IMR-90 (cell line): Measurements from ENCODE around the gene ATP6V1F. TPM values are rescaled to one million over a fixed set of nuclear protein-coding genes. Genes with fewer than 3 reads are reported as not detected.

Experiments used
- ATAC-seq: fragments of 200-7000 bp; cut with Tn5 transposase; 2 replicates; pipeline ENCODE4 v1.9.1; 2020; ENCODE audit warnings: low read depth, mild to moderate bottlenecking, moderate library complexity
- BruUV-seq: library from RNA; stranded (reverse); fragments of 400-500 nt; replicated peaks from 2 replicates; lab custom pipeline; 2021; lab: Mats Ljungman, UMichigan
- CTCF ChIA-PET: fragments of 300-600 bp; formaldehyde crosslinking; extraction: SDS; loops from one replicate; lab custom pipeline; 2021; ENCODE audit warnings: antibody characterized with exemption; lab: Yijun Ruan, JAX
- POLR2A ChIA-PET: fragments of 300-600 bp; sonication (Branson Sonifier 250); formaldehyde crosslinking; loops from one replicate; lab custom pipeline; 2022; ENCODE audit warnings: antibody characterized with exemption; ENCODE audit not compliant: unreplicated experiment; lab: Charles Lee
- DNase-seq: peaks from one replicate; pipeline ENCODE4 v3.0.0; 2013
- H2AFZ ChIP-seq: replicated peaks from 2 replicates; pipeline ENCODE3; 2013; ENCODE audit warnings: low read length, mild to moderate bottlenecking; ENCODE audit not compliant: poor library complexity
- H2AK5ac ChIP-seq: 2 replicates; pipeline ENCODE4 v1.6.1; 2013; ENCODE audit warnings: low read depth, low read length, inconsistent platforms
- H2AK9ac ChIP-seq: replicated peaks from 2 replicates; pipeline ENCODE3; 2013; ENCODE audit warnings: mild to moderate bottlenecking, low read depth, low read length, moderate library complexity; ENCODE audit not compliant: poor library complexity
- H2BK120ac ChIP-seq: 2 replicates; pipeline ENCODE4 v1.6.1; 2013; ENCODE audit warnings: low read depth, low read length, inconsistent platforms
- H2BK15ac ChIP-seq: 3 replicates; pipeline ENCODE4 v1.6.1; 2013; ENCODE audit warnings: low read depth, low read length, inconsistent platforms
- H2BK20ac ChIP-seq: 2 replicates; pipeline ENCODE4 v1.6.1; 2013; ENCODE audit warnings: low read depth, mild to moderate bottlenecking, inconsistent platforms, low read length, moderate library complexity
- H2BK5ac ChIP-seq: 2 replicates; pipeline ENCODE4 v1.6.1; 2013; ENCODE audit warnings: mild to moderate bottlenecking, low read depth, low read length, inconsistent platforms; ENCODE audit not compliant: poor library complexity, severe bottlenecking
- H3K14ac ChIP-seq: replicated peaks from 2 replicates; pipeline ENCODE4 v1.6.1; 2013; ENCODE audit warnings: low read depth, low read length, inconsistent platforms
- H3K18ac ChIP-seq: 2 replicates; pipeline ENCODE4 v1.6.1; 2013; ENCODE audit warnings: low read depth, low read length, control low read depth
- H3K23ac ChIP-seq: 2 replicates; pipeline ENCODE4 v1.6.1; 2013; ENCODE audit warnings: low read depth, low read length, inconsistent platforms
- H3K27ac ChIP-seq: 2 replicates; pipeline ENCODE4 v1.5.1; 2013; ENCODE audit warnings: mild to moderate bottlenecking, control low read depth, low read length; ENCODE audit not compliant: insufficient read depth
- H3K27me3 ChIP-seq: 2 replicates; pipeline ENCODE4 v1.6.1; 2013; ENCODE audit warnings: low read length; ENCODE audit not compliant: control insufficient read depth, insufficient read depth
- H3K36me3 ChIP-seq: 2 replicates; pipeline ENCODE4 v1.6.1; 2013; ENCODE audit warnings: low read length, mixed read lengths; ENCODE audit not compliant: control insufficient read depth, insufficient read depth
- H3K4ac ChIP-seq: 2 replicates; pipeline ENCODE4 v1.6.1; 2013; ENCODE audit warnings: low read depth, low read length, inconsistent platforms
- H3K4me1 ChIP-seq: 2 replicates; pipeline ENCODE4 v1.6.1; 2013; ENCODE audit warnings: low read length, mixed read lengths; ENCODE audit not compliant: control insufficient read depth, insufficient read depth
- H3K4me2 ChIP-seq: 2 replicates; pipeline ENCODE4 v1.6.1; 2013; ENCODE audit warnings: low read depth, mild to moderate bottlenecking, control low read depth, low read length, moderate library complexity
- H3K4me3 ChIP-seq: 2 replicates; pipeline ENCODE4 v1.5.1; 2013; ENCODE audit warnings: low read depth, mild to moderate bottlenecking, control low read depth, low read length, moderate library complexity; ENCODE audit not compliant: insufficient read depth
- H3K56ac ChIP-seq: 2 replicates; pipeline ENCODE4 v1.6.1; 2013; ENCODE audit warnings: low read length, inconsistent platforms; ENCODE audit not compliant: insufficient read depth; ENCODE audit errors: extremely low read depth
- H3K79me1 ChIP-seq, 2 experiments: 2 replicates each; pipeline ENCODE4 v1.6.1; 2013; ENCODE audit warnings: low read length in 2 of 2, inconsistent platforms in 1 of 2, low read depth in 1 of 2
- H3K9ac ChIP-seq: 2 replicates; pipeline ENCODE4 v1.6.1; 2013; ENCODE audit warnings: low read depth, low read length, control low read depth
- H3K9me1 ChIP-seq: 2 replicates; pipeline ENCODE4 v1.6.1; 2013; ENCODE audit warnings: low read length, inconsistent platforms; ENCODE audit not compliant: insufficient read depth
- H3K9me3 ChIP-seq: 2 replicates; pipeline ENCODE4 v1.6.1; 2013; ENCODE audit warnings: low read length; ENCODE audit not compliant: control insufficient read depth, insufficient read depth
- H4K20me1 ChIP-seq: 2 replicates; pipeline ENCODE4 v1.6.1; 2013; ENCODE audit warnings: low read length, inconsistent platforms; ENCODE audit not compliant: insufficient read depth
- H4K5ac ChIP-seq: 2 replicates; pipeline ENCODE4 v1.6.1; 2013; ENCODE audit warnings: mild to moderate bottlenecking, low read depth, low read length, control low read depth
- H4K8ac ChIP-seq, 2 experiments: 2 replicates each; pipeline ENCODE4 v1.6.1; 2013; ENCODE audit warnings: low read depth in 2 of 2, low read length in 2 of 2, control low read depth in 1 of 2, inconsistent platforms in 1 of 2
- H4K91ac ChIP-seq: 2 replicates; pipeline ENCODE4 v1.6.1; 2013; ENCODE audit warnings: low read depth, low read length, inconsistent platforms; ENCODE audit not compliant: insufficient read depth
- BHLHE40 ChIP-seq: fragments of 150-350 bp; IDR thresholded peaks from 2 replicates; pipeline ENCODE4 v1.6.1; 2016; ENCODE audit warnings: mild to moderate bottlenecking, low read depth, low read length
- CEBPB ChIP-seq: IDR thresholded peaks from 2 replicates; pipeline ENCODE4 v1.6.1; 2012; ENCODE audit warnings: low read depth, low read length, improper control_type of control experiment
- CHD1 ChIP-seq: IDR thresholded peaks from 2 replicates; pipeline ENCODE4 v1.6.1; 2012; ENCODE audit warnings: low read depth, low read length, improper control_type of control experiment
- FOS ChIP-seq: fragments of 150-350 bp; IDR thresholded peaks from 2 replicates; pipeline ENCODE4 v1.6.1; 2016; ENCODE audit warnings: low read depth, low read length
- MAZ ChIP-seq: IDR thresholded peaks from 2 replicates; pipeline ENCODE4 v1.6.1; 2012; ENCODE audit warnings: low read depth, mild to moderate bottlenecking, low read length, improper control_type of control experiment, moderate library complexity, borderline replicate concordance
- MXI1 ChIP-seq: IDR thresholded peaks from 2 replicates; pipeline ENCODE4 v1.6.1; 2012; ENCODE audit warnings: low read depth, mild to moderate bottlenecking, low read length, moderate library complexity, borderline replicate concordance
- NFE2L2 ChIP-seq: fragments of 150-350 bp; IDR thresholded peaks from 2 replicates; pipeline ENCODE4 v1.6.1; 2016; ENCODE audit warnings: low read depth, mild to moderate bottlenecking, low read length
- POLR2A ChIP-seq: IDR thresholded peaks from 2 replicates; pipeline ENCODE4 v1.6.1; 2012; ENCODE audit warnings: mild to moderate bottlenecking, low read depth, low read length
- RAD21 ChIP-seq: IDR thresholded peaks from 2 replicates; pipeline ENCODE4 v1.6.1; 2012; ENCODE audit warnings: low read length, improper control_type of control experiment
- RCOR1 ChIP-seq: IDR thresholded peaks from 2 replicates; pipeline ENCODE4 v1.6.1; 2012; ENCODE audit warnings: mild to moderate bottlenecking, low read length, improper control_type of control experiment; ENCODE audit not compliant: insufficient replicate concordance
- RFX5 ChIP-seq: IDR thresholded peaks from 2 replicates; pipeline ENCODE4 v1.8.0; 2012; ENCODE audit warnings: low read depth, mild to moderate bottlenecking, low read length, moderate library complexity
- SMC3 ChIP-seq: fragments of 150-350 bp; IDR thresholded peaks from 2 replicates; pipeline ENCODE4 v1.6.1; 2016; ENCODE audit warnings: low read depth, mild to moderate bottlenecking, antibody characterized with exemption, low read length, moderate library complexity
- WGBS, 2 experiments: methylation state at CpG; one replicate each; pipeline versions ENCODE4 v1.1.5 to v1.1.7; 2013; ENCODE audit warnings: missing lambda C conversion rate in 2 of 2; ENCODE audit not compliant: insufficient read length in 1 of 2; ENCODE audit errors: extremely low coverage in 2 of 2; 5-methylcytosine and 5-hydroxymethylcytosine counted together
- dilution Hi-C: fragments of 300-500 bp; cut with HindIII; formaldehyde crosslinking; loops from one replicate; pipeline ENCODE4 v1.14.3; 2018; ENCODE audit warnings: low sequenced_read_pairs; ENCODE audit not compliant: unreplicated experiment
- in situ Hi-C: fragments of 300-500 bp; cut with MboI; formaldehyde crosslinking; loops from 3 replicates; pipeline ENCODE4 v1.14.3; 2019; ENCODE audit warnings: low sequenced_read_pairs, inconsistent platforms, mixed read lengths
- intact Hi-C: fragments of 100-400 bp; cut with micrococcal nuclease; formaldehyde crosslinking; loops from 2 replicates; pipeline ENCODE4 v1.10.0; 2022
- polyA plus RNA-seq, 3 experiments: library from polyadenylated mRNA; depleted of rRNA; stranded (reverse); fragments of >200 nt; gene quantifications; 2 replicates each; pipeline ENCODE4 v1.2.3, GENCODE V29; 2012; ENCODE audit warnings: low replicate concordance in 1 of 3
- total RNA-seq: library from RNA; depleted of rRNA; stranded (reverse); fragments of >200 nt; gene quantifications from 2 replicates; pipeline ENCODE4 v1.2.3, GENCODE V29; 2012
- TF ChIP-seq, protein P1 (sequence below): fragments of 150-350 bp; IDR thresholded peaks from 2 replicates; pipeline ENCODE4 v1.6.1; 2016; ENCODE audit warnings: low read depth, mild to moderate bottlenecking, low read length, moderate library complexity, borderline replicate concordance
- TF ChIP-seq, protein P2 (sequence below): conservative IDR thresholded peaks from 2 replicates; pipeline ENCODE4 v1.5.1; 2012; ENCODE audit warnings: mild to moderate bottlenecking, low read depth, low read length, improper control_type of control experiment
- TF ChIP-seq, protein P3 (sequence below): fragments of 150-350 bp; IDR thresholded peaks from 2 replicates; pipeline ENCODE4 v1.6.1; 2017; ENCODE audit warnings: mild to moderate bottlenecking, antibody characterized with exemption, low read length, low read depth

ATP6V1F gene
- total and polyA plus RNA-seq, 2 of the 4 experiments (the other 2 are of a cell fraction) = 104 to 321 TPM

DNA sequence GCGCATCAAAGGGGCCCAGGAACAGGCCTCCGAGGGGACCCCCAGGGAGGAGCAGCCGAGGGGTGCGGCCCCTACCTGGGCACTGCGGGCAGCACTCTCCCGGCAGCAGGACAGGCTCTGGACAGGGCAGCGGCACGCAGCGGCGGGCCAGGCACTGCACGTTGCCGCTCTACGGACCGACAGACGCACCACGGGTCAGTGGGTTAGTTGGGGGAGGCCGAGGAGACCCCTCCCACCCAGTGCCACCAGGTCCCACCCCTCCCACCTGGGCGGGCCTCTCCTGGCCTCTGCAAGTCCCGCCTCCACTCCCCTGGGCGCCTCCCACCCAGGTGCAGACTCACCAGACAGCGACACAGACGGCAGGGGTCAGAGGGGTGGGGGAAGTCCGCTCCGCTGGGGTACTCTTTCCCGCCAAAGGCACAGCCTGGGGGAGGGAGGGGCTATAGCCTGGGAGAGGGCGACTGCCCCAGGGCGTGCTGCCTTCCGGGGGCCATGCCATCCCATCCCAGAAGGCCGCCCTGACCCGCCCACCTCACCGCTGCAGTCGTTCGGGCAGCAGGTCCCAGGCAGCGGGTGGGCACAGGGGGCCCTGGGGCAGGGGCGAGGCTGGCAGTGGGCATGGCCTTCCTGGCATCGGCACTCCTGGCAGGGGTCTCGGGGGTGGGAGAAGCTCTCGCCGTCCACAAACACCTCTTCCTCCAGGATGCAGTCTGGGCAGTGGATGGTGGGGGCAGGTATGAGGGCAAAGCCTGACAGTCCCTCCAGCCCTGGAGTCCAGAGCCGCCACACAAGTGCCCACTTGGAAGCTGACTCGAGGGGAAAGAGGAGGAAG, 28.7 kb downstream of the ATP6V1F start:
- Histone ChIP-seq H2BK120ac (no peak overlapping the region), H2AK9ac (no peak overlapping the region), H4K20me1 (peaks cover 4% of the 10 kb centered on the region; the same call in 1 of the 2 replicates), H3K79me1 (no peaks in the 10 kb centered on the region), H2AFZ (no peak overlapping the region), H4K8ac (no peak overlapping the region), H3K27me3 (peaks cover 17% of the 10 kb centered on the region), H3K4ac (no peak overlapping the region), H3K4me2 (no peak overlapping the region), H3K36me3 (no peaks in the 10 kb centered on the region), H2BK5ac (no peak overlapping the region), H3K4me3 (no peak overlapping the region), H4K5ac (no peak overlapping the region), H3K9me3 (no peaks in the 10 kb centered on the region), H4K91ac (no peak overlapping the region), H3K56ac (no peak overlapping the region), H3K23ac (no peak overlapping the region), H3K9me1 (no peaks in the 10 kb centered on the region), H3K18ac (no peak overlapping the region), H3K27ac (no peak overlapping the region), H2BK20ac (no peak overlapping the region), H3K4me1 (no peaks in the 10 kb centered on the region), H3K9ac (no peak overlapping the region), H3K14ac (no peak overlapping the region), H2BK15ac (no peak overlapping the region), H2AK5ac (no peak overlapping the region)
- no TSS peak for BruUV-seq
- in situ Hi-C loops = loop anchor here (25.0 kb wide), 1 partner anchor 429 kb away; the partner anchor contains the start of gene HILPDA
- intact Hi-C loops = no loop called here
- ChIA-PET POLR2A (no interaction called here), CTCF (no interaction called here)
- no peak for ATAC-seq
- dilution Hi-C loops = no loop called here
- DNase-seq = no peak
- WGBS, 2 experiments = 55% methylated on average over 4 of the region's 41 CpGs; no CpG with 5 or more reads in 1 of the 2 experiments
- TF ChIP-seq POLR2A (no peak), RAD21 (no peak), RFX5 (no peak), RCOR1 (no peak), NFE2L2 (no peak), MXI1 (no peak), CEBPB (no peak), MAZ (no peak), BHLHE40 (no peak), CHD1 (no peak), FOS (no peak), SMC3 (no peak)
- TF ChIP-seq, protein P1, sequence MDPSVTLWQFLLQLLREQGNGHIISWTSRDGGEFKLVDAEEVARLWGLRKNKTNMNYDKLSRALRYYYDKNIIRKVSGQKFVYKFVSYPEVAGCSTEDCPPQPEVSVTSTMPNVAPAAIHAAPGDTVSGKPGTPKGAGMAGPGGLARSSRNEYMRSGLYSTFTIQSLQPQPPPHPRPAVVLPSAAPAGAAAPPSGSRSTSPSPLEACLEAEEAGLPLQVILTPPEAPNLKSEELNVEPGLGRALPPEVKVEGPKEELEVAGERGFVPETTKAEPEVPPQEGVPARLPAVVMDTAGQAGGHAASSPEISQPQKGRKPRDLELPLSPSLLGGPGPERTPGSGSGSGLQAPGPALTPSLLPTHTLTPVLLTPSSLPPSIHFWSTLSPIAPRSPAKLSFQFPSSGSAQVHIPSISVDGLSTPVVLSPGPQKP = no peak
- TF ChIP-seq, protein P2, sequence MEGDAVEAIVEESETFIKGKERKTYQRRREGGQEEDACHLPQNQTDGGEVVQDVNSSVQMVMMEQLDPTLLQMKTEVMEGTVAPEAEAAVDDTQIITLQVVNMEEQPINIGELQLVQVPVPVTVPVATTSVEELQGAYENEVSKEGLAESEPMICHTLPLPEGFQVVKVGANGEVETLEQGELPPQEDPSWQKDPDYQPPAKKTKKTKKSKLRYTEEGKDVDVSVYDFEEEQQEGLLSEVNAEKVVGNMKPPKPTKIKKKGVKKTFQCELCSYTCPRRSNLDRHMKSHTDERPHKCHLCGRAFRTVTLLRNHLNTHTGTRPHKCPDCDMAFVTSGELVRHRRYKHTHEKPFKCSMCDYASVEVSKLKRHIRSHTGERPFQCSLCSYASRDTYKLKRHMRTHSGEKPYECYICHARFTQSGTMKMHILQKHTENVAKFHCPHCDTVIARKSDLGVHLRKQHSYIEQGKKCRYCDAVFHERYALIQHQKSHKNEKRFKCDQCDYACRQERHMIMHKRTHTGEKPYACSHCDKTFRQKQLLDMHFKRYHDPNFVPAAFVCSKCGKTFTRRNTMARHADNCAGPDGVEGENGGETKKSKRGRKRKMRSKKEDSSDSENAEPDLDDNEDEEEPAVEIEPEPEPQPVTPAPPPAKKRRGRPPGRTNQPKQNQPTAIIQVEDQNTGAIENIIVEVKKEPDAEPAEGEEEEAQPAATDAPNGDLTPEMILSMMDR = no peak
- TF ChIP-seq, protein P3, sequence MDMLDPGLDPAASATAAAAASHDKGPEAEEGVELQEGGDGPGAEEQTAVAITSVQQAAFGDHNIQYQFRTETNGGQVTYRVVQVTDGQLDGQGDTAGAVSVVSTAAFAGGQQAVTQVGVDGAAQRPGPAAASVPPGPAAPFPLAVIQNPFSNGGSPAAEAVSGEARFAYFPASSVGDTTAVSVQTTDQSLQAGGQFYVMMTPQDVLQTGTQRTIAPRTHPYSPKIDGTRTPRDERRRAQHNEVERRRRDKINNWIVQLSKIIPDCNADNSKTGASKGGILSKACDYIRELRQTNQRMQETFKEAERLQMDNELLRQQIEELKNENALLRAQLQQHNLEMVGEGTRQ = no peak
